ENCODE results near the gene TOMM5.

TOMM5 gene

DNA sequence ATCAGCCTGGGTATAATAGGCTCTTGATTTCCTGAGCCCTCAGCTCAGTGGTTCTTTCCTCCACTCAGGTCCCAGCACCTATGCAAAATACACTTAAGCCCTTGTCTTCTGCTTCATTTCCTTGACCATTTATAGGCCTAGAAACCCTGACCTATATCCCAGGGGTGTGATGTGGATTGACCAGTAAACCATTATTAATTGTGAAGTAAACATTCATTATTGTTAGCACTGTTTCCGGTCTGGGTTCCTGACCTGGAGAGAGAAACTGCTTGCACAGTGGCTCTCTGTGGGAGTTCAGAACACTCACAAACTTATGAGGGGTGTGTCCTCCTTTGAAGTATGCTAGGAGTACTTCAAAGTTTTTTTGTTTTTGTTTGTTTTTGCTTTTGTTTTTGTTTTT lies 19.6 kb upstream of the TOMM5 start:
- no peak overlapping the region for H3K9ac ChIP-seq (ENCODE audit: low read length)
- H3K9me3 ChIP-seq (ENCODE audit: control insufficient read depth, low read length), result no peaks in the 10 kb centered on the region
- no peak overlapping the region for H3K4me3 ChIP-seq (ENCODE audit: insufficient read depth in 1 of 2, low read depth in 1 of 2, low read length in 2 of 2)
- no peaks in the 10 kb centered on the region for H3K79me1 ChIP-seq (replicated peaks; ENCODE audit: low read length, poor library complexity, severe bottlenecking)
- no peak overlapping the region for H4K91ac ChIP-seq (ENCODE audit: low read length)
- H3K18ac ChIP-seq (ENCODE audit: low read depth in 1 of 2, low read length in 2 of 2), result no peak overlapping the region
- H3K4me2 ChIP-seq (ENCODE audit: low read length, poor library complexity, severe bottlenecking), result no peak overlapping the region
- no peak overlapping the region for H3K14ac ChIP-seq (ENCODE audit: low read length in 2 of 2)
- no peak overlapping the region for H4K8ac ChIP-seq (ENCODE audit: low read length)
- H3K27ac ChIP-seq (ENCODE audit: low read length, poor library complexity, severe bottlenecking), result no peak overlapping the region
- WGBS, result 96% methylated on average over 1 of the region's 1 CpG
- no peak overlapping the region for H2BK120ac ChIP-seq (ENCODE audit: low read depth, low read length)
- peaks cover 0 to 26% of the 10 kb centered on the region in 2 experiments for H3K27me3 ChIP-seq (ENCODE audit: control insufficient read depth in 1 of 2, insufficient read depth in 1 of 2, low read length in 2 of 2)
- no peak overlapping the region for H2AFZ ChIP-seq (ENCODE audit: low read depth, low read length)
- H2BK15ac ChIP-seq (ENCODE audit: low read depth, poor library complexity, severe bottlenecking), result no peak overlapping the region
- DNase-seq, result no peak
- no peak overlapping the region for H3K23ac ChIP-seq (ENCODE audit: low read length in 2 of 2)
- H3K4ac ChIP-seq (ENCODE audit: low read depth in 1 of 2, low read length in 2 of 2), result no peak overlapping the region
- H2BK5ac ChIP-seq (ENCODE audit: low read depth, low read length, poor library complexity, severe bottlenecking), result no peak overlapping the region
- peaks cover 0 to 3% of the 10 kb centered on the region in 2 experiments for H3K36me3 ChIP-seq (ENCODE audit: control insufficient read depth in 1 of 2, insufficient read depth in 2 of 2, low read depth in 1 of 2, low read length in 2 of 2)
- H2BK12ac ChIP-seq (ENCODE audit: low read length in 2 of 2), result no peak overlapping the region
- H3K4me1 ChIP-seq (ENCODE audit: control insufficient read depth, insufficient read depth, low read depth, low read length), result no peaks in the 10 kb centered on the region
- H2AK5ac ChIP-seq (ENCODE audit: low read length, severe bottlenecking), result no peak overlapping the region

DNA sequence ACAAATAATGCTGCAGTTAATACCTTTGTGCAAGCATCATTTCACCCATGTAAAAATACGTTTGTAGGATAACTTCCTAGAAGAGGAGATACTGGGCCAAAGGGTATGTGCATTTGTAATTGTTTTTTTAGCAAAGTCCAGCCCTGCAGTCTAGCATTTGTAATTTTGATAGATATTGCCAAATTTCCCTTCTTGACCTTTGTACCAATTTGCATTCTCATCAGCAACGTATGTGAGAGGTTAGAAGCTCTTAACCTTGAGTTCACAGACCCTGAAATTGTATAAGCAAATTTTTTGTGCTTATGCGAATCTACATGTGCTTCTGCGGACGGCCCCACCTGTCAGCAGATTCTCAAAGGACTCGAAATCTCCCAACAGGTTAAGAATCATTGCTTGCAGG lies 18.6 kb upstream of the TOMM5 start:
- Histone ChIP-seq H3K23ac (ENCODE audit: low read length in 2 of 2) (no peak overlapping the region), H3K9me3 (ENCODE audit: control insufficient read depth, low read length) (no peaks in the 10 kb centered on the region), H4K91ac (ENCODE audit: low read length) (no peak overlapping the region), H3K27me3 (ENCODE audit: control insufficient read depth in 1 of 2, insufficient read depth in 1 of 2, low read length in 2 of 2) (peaks cover 0 to 26% of the 10 kb centered on the region in 2 experiments), H3K27ac (ENCODE audit: low read length, poor library complexity, severe bottlenecking) (no peak overlapping the region), H3K9ac (ENCODE audit: low read length) (no peak overlapping the region), H3K14ac (ENCODE audit: low read length in 2 of 2) (no peak overlapping the region), H3K4me2 (ENCODE audit: low read length, poor library complexity, severe bottlenecking) (no peak overlapping the region), H3K4ac (ENCODE audit: low read depth in 1 of 2, low read length in 2 of 2) (no peak overlapping the region), H2BK12ac (ENCODE audit: low read length in 2 of 2) (no peak overlapping the region), H4K8ac (ENCODE audit: low read length) (no peak overlapping the region), H3K36me3 (ENCODE audit: control insufficient read depth in 1 of 2, insufficient read depth in 2 of 2, low read depth in 1 of 2, low read length in 2 of 2) (peaks cover 0 to 3% of the 10 kb centered on the region in 2 experiments), H2AK5ac (ENCODE audit: low read length, severe bottlenecking) (no peak overlapping the region), H3K4me1 (ENCODE audit: control insufficient read depth, insufficient read depth, low read depth, low read length) (no peaks in the 10 kb centered on the region), H3K79me1 (replicated peaks; ENCODE audit: low read length, poor library complexity, severe bottlenecking) (no peaks in the 10 kb centered on the region), H3K18ac (ENCODE audit: low read depth in 1 of 2, low read length in 2 of 2) (no peak overlapping the region), H2BK120ac (ENCODE audit: low read depth, low read length) (no peak overlapping the region), H3K4me3 (ENCODE audit: insufficient read depth in 1 of 2, low read depth in 1 of 2, low read length in 2 of 2) (no peak overlapping the region), H2BK15ac (ENCODE audit: low read depth, poor library complexity, severe bottlenecking) (no peak overlapping the region), H2AFZ (ENCODE audit: low read depth, low read length) (no peak overlapping the region), H2BK5ac (ENCODE audit: low read depth, low read length, poor library complexity, severe bottlenecking) (no peak overlapping the region)
- DNase-seq, result no peak
- WGBS, result 73% methylated on average over 3 of the region's 6 CpGs

DNA sequence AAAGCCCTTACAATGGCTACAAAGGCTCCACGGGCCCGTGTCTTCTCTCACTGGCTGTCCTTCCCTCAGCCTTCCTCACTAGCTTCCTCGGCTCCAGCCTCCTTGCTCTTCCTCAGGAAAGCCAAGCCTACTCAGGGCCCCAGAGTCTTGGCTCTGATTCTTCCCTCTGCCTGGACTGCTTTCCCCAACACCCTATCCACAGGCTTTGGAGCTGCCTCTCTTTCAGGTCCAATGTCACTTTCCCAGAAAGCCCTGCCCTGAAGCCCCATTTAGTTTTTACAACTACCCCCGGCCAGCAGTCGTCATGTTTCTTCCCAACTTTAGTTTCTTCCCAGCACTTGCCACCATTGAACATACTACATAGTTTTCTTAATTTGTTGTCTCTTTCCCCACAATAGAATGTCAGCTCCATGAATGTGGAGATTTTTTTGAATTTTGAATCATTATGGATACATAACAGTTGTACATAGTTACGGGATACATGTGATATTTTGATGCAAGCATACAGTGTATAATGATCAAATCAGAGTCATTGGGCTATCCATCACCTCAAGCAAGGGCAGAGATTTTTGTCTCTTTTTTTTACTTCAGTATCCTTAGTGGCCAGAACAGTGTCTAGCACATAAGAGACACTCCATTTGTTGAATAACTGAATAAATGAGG lies 17.5 kb upstream of the TOMM5 start:
- H2BK120ac ChIP-seq (ENCODE audit: low read depth, low read length), result no peak overlapping the region
- H2AK5ac ChIP-seq (ENCODE audit: low read length, severe bottlenecking), result no peak overlapping the region
- H2BK15ac ChIP-seq (ENCODE audit: low read depth, poor library complexity, severe bottlenecking), result no peak overlapping the region
- peaks cover 0 to 37% of the 10 kb centered on the region in 2 experiments for H3K27me3 ChIP-seq (ENCODE audit: control insufficient read depth in 1 of 2, insufficient read depth in 1 of 2, low read length in 2 of 2)
- no peak overlapping the region for H3K4ac ChIP-seq (ENCODE audit: low read depth in 1 of 2, low read length in 2 of 2)
- WGBS, result 73% methylated on average over 6 of the region's 6 CpGs
- H3K9ac ChIP-seq (ENCODE audit: low read length), result no peak overlapping the region
- no peaks in the 10 kb centered on the region for H3K79me1 ChIP-seq (replicated peaks; ENCODE audit: low read length, poor library complexity, severe bottlenecking)
- no peak overlapping the region for H2AFZ ChIP-seq (ENCODE audit: low read depth, low read length)
- no peak overlapping the region for H4K91ac ChIP-seq (ENCODE audit: low read length)
- H3K27ac ChIP-seq (ENCODE audit: low read length, poor library complexity, severe bottlenecking), result no peak overlapping the region
- no peak for DNase-seq
- H3K23ac ChIP-seq (ENCODE audit: low read length in 2 of 2), result no peak overlapping the region
- no peak overlapping the region for H3K14ac ChIP-seq (ENCODE audit: low read length in 2 of 2)
- no peaks in the 10 kb centered on the region for H3K9me3 ChIP-seq (ENCODE audit: control insufficient read depth, low read length)
- H3K4me3 ChIP-seq (ENCODE audit: insufficient read depth in 1 of 2, low read depth in 1 of 2, low read length in 2 of 2), result no peak overlapping the region
- H3K36me3 ChIP-seq (ENCODE audit: control insufficient read depth in 1 of 2, insufficient read depth in 2 of 2, low read depth in 1 of 2, low read length in 2 of 2), result peaks cover 0 to 3% of the 10 kb centered on the region in 2 experiments
- H4K8ac ChIP-seq (ENCODE audit: low read length), result no peak overlapping the region
- no peaks in the 10 kb centered on the region for H3K4me1 ChIP-seq (ENCODE audit: control insufficient read depth, insufficient read depth, low read depth, low read length)
- no peak overlapping the region for H3K18ac ChIP-seq (ENCODE audit: low read depth in 1 of 2, low read length in 2 of 2)
- no peak overlapping the region for H2BK12ac ChIP-seq (ENCODE audit: low read length in 2 of 2)
- no peak overlapping the region for H2BK5ac ChIP-seq (ENCODE audit: low read depth, low read length, poor library complexity, severe bottlenecking)
- no peak overlapping the region for H3K4me2 ChIP-seq (ENCODE audit: low read length, poor library complexity, severe bottlenecking)

DNA sequence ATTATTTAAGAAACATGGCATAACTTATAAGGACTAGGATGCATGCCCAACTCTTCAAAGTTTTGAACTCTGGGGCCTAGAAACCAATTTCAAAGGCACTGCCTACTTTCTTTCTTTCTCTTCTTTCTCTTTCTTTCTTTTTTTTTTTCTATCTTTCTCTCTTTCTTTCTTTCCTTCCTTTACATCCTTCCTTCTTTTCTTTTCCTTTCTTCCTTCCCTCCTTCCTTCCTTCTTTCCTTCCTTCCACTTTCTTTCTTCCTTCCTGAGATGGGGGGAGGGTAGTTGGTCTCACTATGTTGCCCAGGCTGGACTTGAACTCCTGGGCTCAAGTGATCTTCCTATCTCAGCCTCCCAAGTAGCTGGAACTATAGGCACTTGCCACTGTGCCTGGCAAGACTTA lies 15.9 kb upstream of the TOMM5 start:
- Histone ChIP-seq H3K27me3 (ENCODE audit: control insufficient read depth in 1 of 2, insufficient read depth in 1 of 2, low read length in 2 of 2) (peaks cover 0 to 42% of the 10 kb centered on the region in 2 experiments), H2AK5ac (ENCODE audit: low read length, severe bottlenecking) (no peak overlapping the region)

More for the DNA sequence above, 15.9 kb upstream of the TOMM5 start:
- Histone ChIP-seq H3K18ac (ENCODE audit: low read depth in 1 of 2, low read length in 2 of 2) (no peak overlapping the region), H3K79me1 (replicated peaks; ENCODE audit: low read length, poor library complexity, severe bottlenecking) (no peaks in the 10 kb centered on the region), H3K14ac (ENCODE audit: low read length in 2 of 2) (no peak overlapping the region), H3K27ac (ENCODE audit: low read length, poor library complexity, severe bottlenecking) (no peak overlapping the region), H3K4ac (ENCODE audit: low read depth in 1 of 2, low read length in 2 of 2) (no peak overlapping the region), H3K9me3 (ENCODE audit: control insufficient read depth, low read length) (no peaks in the 10 kb centered on the region), H2BK12ac (ENCODE audit: low read length in 2 of 2) (no peak overlapping the region), H4K91ac (ENCODE audit: low read length) (no peak overlapping the region), H3K36me3 (ENCODE audit: control insufficient read depth in 1 of 2, insufficient read depth in 2 of 2, low read depth in 1 of 2, low read length in 2 of 2) (peaks cover 0 to 3% of the 10 kb centered on the region in 2 experiments), H2AFZ (ENCODE audit: low read depth, low read length) (no peak overlapping the region), H2BK15ac (ENCODE audit: low read depth, poor library complexity, severe bottlenecking) (no peak overlapping the region), H3K9ac (ENCODE audit: low read length) (no peak overlapping the region), H3K4me1 (ENCODE audit: control insufficient read depth, insufficient read depth, low read depth, low read length) (no peaks in the 10 kb centered on the region), H2BK5ac (ENCODE audit: low read depth, low read length, poor library complexity, severe bottlenecking) (no peak overlapping the region), H3K23ac (ENCODE audit: low read length in 2 of 2) (no peak overlapping the region), H3K4me2 (ENCODE audit: low read length, poor library complexity, severe bottlenecking) (no peak overlapping the region), H4K8ac (ENCODE audit: low read length) (no peak overlapping the region), H3K4me3 (ENCODE audit: insufficient read depth in 1 of 2, low read depth in 1 of 2, low read length in 2 of 2) (no peak overlapping the region), H2BK120ac (ENCODE audit: low read depth, low read length) (no peak overlapping the region)
- DNase-seq, result no peak
